Stromal cell of bone marrow (primary cell): ENCODE data around the gene ADGRG1.

ENCODE experiments used
- DNase-seq: peaks from one replicate; pipeline ENCODE4 v3.0.0-alpha.2; 2012; ENCODE audit warnings: low read depth

Gene ADGRG1

GRCh38 chr16:57606147-57606846 is 22.1 kb upstream of the ADGRG1 start:
- DNase-seq: no peak

- DNase-seq: no peak
These were observed 21.5 kb upstream of the ADGRG1 start for GRCh38 chr16:57606847-57607501.

DNA sequence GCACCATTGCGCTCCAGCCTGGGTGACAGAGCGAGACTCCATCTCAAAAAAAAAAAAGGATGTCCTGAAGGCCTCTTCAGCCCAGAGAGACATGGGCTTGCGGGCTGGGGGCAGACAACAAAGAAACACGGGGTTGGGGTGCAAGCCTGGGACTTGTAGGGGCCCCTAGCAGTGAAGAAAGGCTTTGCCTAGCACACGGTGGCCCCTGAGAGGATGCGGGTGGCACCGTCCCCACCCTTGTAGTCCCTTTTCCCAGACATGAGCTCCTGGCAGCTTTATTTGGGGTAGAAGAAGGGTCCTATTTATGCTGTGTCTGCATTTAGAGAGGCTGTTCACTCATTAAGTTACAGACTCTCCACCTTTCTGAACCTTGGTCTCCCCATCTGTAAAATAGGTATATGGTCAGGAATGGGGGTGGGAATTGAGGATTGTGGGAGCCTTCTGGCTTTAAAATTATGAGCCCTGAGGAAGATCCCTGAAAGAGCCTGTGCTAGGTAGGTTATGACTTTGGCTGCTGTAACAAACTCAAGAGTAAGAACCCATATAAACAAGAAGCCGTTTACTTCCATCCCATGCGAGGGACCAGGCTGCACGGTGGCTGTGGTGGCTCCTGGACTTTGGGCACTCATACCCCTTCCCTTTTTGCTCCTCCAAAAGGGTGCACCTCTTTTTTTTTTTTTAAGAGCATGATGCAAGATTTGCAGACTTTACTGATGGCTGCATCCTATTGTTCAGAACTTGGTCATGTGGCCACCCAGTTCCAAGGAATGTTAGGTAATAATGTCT is 20.6 kb upstream of the ADGRG1 start:
- DNase-seq: no peak

GRCh38 chr16:57608462-57609113 is 19.8 kb upstream of the ADGRG1 start:
- no peak for DNase-seq

DNA sequence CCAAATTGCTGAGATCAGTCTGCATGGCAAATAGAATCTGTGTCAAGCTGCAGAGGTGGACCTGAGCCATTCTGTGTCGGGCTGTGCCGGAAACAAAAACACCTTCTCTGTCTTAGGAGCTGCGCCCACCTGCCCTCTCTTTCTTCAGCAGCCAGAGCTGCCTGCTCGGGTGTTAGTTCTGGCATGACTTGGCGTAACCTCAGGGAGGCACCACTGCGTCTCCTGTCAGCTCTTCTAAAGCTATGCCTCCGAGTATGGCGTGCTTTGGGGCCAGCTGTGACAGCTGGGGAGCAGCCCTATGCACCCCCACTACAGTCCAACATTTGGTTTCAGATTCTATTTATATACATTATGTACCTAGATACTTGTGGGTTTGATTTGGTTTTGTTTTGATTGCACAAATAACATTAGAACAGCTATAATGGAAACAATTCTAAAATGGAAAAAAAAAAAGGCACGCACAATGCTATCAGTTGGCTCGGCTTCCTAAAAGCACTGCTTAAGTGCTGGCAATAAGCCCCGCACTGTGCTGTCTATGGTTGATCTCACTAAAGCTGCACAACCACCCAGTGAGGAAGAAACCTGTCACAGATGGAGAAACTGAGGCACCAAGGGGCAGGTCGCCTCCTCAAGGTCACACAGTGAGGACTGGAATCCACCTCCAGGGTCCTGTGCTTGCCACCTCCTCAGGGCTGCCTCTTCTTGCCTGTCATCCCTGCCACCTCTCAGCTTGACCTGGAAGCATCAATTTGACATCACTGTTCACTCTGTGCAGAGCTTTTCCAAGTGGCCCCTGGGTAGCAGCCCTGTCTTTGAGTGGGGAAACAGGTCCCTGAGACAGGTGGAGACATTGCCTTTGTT is 18.7 kb upstream of the ADGRG1 start:
- DNase-seq: no peak

DNA sequence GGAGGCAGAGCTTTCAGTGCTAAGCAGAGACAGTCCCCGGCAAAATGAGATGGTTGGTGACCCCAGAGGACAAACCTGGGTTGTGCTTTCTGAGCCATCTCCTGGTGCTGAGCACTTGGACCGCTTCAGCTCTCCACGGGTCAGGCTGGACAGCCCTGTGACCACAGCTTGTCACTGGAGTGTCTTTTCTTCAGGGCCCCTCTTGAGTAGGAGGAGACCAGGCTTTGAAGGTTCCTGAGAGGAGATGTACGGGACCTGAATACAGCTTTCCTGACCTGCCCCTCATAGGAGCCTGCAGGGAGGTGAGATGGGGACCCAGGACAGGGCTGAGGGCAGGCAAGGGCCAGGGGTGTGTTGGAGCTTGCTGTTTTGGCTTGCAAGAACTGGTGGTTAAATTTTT is 17.8 kb upstream of the ADGRG1 start:
- DNase-seq: no peak

DNA sequence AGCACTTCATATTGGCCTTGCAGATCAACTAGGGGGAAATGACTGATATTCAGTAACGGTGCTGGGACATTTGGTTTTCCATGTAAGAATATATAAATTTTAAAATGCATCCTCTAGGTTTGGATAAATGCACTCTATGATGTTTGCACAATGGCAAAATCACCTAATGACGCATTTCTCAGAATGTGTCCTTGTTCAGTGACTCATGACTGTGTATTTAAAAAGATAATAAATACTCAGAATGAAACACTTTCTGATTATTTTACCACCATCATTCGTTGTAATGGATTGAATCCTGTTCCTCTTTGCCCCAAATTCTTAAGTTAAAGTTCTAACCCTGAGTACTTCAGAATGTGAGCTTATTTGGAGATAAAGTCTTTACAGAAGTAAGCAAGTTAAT is 17.2 kb upstream of the ADGRG1 start:
- DNase-seq: no peak

DNA sequence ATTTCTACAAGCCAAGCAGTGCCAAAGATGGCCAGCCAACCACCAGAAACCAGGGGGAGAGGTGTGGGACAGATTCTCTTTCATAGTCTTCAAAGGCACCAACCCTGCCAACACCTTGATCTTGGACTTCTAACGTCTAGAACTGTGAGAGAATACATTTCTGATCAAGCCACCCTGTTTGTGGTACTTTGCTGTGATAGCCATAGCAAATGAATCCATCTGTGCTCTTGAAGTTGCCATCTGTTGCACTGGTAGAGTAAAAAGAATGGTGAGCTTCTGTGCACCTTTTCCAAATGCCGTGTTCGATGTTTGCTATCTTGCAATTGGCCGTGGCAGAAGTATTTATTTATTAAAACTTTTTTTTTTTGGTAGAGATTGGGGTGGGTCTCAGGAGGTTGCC is 16.7 kb upstream of the ADGRG1 start:
- DNase-seq: no peak

GRCh38 chr16:57612494-57612893 is 15.9 kb upstream of the ADGRG1 start:
- no peak for DNase-seq

DNA sequence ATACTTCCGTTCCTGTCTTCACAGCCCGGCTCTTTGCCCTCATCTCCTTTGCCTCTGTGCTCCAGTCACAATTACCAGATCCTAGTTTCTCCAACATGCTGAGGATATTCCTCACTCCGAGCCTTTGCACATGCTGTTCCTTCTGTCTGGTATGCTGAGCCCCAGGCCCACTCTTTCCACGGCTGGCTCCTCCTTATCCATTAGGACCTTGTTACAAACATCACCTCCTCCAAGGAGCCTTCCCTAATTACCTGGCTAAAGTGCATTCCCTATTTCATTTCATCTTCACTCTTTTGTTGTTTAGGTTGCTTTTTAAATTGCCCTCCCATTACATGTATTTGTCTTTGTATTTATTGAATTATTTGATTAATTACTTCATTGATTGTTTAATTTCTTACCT is 14.9 kb upstream of the ADGRG1 start:
- DNase-seq: no peak

DNA sequence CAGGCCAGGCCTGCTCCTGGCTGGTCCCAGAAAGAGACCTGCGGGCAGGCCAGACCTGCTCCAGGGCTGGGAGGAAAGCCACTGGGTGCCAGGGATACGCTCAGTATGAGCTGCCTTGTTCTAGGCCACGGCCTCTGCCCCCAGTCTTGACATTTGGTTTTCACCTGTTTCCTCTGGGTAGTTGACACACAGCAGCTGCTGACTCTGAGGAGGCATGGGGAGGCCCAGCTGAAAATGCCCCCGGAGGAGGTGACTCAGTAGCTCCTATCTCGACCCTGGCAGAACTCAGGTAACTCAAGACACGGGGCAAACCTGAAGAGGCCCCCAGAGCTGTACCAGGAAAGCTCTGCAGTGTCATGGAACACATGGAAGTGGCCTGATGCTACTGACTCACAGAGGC is 13.9 kb upstream of the ADGRG1 start:
- DNase-seq: no peak

GRCh38 chr16:57614944-57615343 is 13.5 kb upstream of the ADGRG1 start:
- no peak for DNase-seq

DNA sequence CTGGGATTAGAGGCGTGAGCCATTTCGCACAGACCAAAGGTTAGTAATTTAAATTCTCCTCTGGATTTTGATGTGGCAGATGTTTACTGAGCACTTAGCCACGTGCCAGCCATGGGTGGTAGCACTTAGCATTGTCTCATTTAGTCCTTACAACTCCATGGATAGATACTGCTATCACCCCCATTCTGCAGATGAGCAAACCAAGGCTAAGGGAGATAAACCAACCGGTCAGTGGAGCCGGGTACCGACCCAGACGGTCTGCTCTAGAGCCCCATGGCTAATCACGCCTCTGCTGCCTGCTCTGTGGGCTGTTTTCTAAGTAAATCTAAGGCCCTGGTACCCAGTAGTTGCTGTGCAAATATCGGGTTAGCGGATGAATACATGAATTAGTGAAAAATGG is 12.6 kb upstream of the ADGRG1 start:
- DNase-seq: no peak

DNA sequence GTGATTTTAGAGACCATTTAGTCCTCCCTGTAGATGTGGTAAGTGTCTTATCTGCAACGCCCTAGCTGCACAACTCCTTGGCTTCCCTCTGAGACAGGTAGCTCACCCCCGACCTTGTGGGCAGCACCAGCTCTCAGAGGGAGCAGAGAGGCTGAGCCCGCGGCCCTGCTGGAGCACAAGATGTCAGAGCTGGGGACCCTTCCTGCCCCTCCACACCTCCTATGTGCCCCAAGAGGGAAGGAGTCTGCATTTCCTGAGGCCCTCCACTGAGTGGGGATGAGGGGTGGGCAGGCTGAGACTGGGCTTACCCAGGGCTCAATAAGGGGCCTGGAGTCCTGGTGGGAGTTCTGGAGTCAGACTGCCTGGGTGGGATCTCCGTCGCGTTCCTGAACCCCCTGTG is 12.2 kb upstream of the ADGRG1 start:
- DNase-seq: no peak

GRCh38 chr16:57616876-57617275 is 11.6 kb upstream of the ADGRG1 start:
- DNase-seq: no peak

GRCh38 chr16:57617604-57618111 is 10.8 kb upstream of the ADGRG1 start:
- DNase-seq: no peak

DNA sequence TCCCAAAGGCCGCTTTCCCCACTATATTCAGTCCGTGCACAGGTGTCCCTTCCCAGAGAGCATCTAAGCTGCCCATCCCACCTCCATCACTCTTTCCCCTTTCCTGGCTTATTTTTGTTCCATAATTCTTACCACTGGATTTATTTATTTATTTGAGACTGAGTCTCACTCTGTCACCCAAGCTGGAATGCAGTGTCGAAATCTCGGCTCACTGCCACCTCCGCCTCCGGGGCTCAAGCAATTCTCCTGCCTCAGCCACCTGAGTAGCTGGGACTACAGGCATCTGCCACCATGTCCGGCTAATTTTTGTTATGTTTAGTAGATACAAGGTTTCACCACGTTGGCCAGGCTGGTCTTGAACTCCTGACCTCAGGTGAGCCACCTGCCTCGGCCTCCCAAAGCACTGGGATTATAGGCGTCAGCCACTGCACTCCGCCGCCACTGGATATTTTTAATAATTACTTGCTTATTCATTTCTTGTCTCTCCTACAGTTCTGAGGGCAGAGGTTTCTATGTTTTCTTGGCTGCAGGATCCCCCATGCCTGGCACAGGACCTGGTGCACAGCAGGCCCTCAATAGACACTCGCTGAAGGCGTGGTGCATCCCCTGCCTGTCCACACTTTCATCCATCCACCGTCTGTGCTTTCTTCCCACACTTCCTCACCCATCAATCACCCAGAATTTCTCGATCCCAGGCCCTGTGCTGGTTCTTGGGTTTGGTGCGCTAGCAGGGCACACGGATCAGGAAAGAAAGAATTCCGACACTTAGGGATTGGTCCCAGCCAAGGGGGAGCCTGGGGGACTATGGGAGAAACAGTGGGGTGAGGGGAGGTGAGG is 9.9 kb upstream of the ADGRG1 start:
- no peak for DNase-seq

DNA sequence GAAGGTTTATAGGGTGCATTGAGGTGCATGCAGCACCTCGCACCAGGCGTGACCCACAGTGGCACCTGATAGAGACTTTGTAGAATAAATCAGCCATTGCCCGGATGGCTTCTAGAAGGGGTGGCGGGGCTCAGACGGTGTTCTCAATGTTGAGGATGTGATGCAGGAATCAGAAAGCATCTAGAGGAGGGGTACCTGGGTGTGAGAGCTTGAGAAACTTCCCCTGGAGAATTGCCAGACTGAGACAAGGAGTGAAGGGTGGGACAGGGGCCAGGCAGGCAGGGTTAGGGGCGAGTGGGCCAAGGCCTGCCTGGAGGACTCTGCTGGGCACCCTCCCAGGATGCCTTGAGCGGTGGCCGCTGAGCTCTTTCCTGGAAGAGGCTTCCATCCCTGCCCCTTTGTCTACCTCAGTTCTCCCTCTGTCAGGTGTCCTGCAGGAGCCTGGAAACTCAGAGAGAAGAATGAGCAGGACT is 9.3 kb upstream of the ADGRG1 start:
- DNase-seq: no peak

DNA sequence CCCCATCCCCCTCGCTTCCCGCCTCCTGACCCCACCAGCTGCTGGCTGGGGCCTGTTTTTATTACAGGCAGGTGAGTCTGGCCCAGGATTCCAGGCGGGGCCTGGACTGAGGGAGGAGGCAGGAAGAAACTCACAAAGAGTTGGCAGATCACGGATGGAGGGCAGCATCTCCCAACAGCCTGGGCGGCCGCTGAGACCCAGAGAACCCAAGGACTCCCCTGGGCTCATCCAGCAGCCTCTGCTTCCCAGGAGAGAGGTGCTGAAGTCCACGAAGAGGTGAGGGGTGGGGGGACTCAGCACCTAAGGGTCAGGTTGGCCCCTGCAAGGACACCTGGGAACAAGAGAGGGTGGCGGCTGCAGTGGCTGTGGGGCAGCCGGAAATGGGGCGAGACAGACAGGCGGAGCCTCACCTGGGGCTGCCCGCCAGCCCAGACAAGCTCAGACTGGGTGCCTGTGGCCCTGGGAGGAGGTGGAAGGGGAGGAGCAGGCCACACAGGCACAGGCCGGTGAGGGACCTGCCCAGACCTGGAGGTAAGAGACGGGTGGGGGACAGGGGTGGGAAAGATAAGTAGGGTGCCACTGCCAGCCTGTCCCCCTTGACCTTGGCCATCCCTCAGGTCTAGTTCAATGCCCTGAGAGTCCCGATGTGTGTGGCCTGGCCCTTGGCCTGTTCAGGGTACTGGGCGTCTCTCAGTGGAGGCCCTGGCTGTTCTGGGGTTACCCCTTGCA is 8.7 kb upstream of the ADGRG1 start:
- DNase-seq: no peak
